Measurements from ENCODE around the gene WBP11. TPM values are rescaled to one million over a fixed set of nuclear protein-coding genes. Genes with fewer than 3 reads are reported as not detected.
A peak's percentile ranks its signal among the peaks of the same experiment; 100 is the strongest.

WBP11 gene
- total and polyA plus RNA-seq, 2 of the 13 experiments (the other 11 are each of a cell fraction or from before 2014, with no cell fraction given), result 7.6 to 31.0 TPM

DNA sequence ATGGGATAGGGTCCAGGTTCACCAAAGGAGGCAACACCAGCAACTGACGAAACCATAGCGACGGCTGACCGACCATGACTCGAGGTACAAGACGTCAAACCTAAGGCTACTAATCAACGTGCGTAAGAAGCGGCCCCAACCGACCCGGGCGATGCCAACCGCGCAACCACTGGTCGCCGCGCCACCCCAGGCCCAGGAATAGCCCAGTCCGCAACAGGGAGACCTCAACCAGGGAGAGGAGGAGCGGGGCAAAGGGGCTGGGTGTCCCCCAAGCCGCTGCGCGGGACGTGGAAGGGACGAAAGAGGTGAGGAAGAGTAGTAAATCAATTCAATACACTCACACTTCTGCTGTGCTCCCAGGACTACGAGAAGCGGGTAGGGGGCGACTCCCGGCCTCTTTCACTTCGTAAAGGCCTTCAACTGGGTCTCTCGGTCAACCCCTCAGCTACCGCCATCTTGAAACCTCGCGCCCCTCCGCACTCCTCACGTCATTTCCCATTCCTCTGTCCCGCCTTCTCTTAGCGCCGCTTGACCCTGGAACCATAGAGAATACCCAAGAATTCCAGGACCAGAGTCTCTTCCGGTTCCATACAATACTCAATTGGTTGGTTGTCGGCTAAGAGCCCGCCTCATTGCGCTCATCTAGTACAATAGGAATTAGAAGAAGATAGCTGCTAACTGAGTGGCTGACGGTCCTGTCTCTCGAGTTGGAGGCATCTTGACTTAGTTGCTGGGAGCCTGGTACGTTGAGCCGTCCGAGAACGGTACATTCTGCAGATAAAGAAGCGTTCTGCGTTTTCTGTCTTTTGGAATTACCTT, at the start of gene WBP11, which contains the start of gene C12orf60 (continued):
- TF ChIP-seq JUNB (CRISPR knock-in tag; IDR thresholded peaks at IDR 0.05; ENCODE audit: borderline replicate concordance) (no peak), ZNF720 (CRISPR knock-in tag; IDR thresholded peaks at IDR 0.05) (no peak), ZNF331 (CRISPR knock-in tag; IDR thresholded peaks at IDR 0.05) (no peak), ZSCAN29 (CRISPR knock-in tag; conservative IDR thresholded peaks at IDR 0.05) (no peak), FLYWCH1 (CRISPR knock-in tag; IDR thresholded peaks at IDR 0.05) (no peak), ZNF280B (CRISPR knock-in tag; IDR thresholded peaks at IDR 0.05; ENCODE audit: borderline replicate concordance) (no peak), SAFB2 (CRISPR knock-in tag; IDR thresholded peaks at IDR 0.05; ENCODE audit: borderline replicate concordance, low read depth) (no peak), ZNF143 (CRISPR knock-in tag; IDR thresholded peaks at IDR 0.05) (0 out of 2 replicates have a peak, but pooled peaks have one; percentile 38), PBX3 (CRISPR knock-in tag; IDR thresholded peaks at IDR 0.05; ENCODE audit: borderline replicate concordance) (no peak; the same call in 1 of the 2 replicates), ZNF17 (CRISPR knock-in tag; IDR thresholded peaks at IDR 0.05) (no peak), ZNF251 (CRISPR knock-in tag; IDR thresholded peaks at IDR 0.05) (no peak), ZNF407 (CRISPR knock-in tag; IDR thresholded peaks at IDR 0.05; ENCODE audit: not compliant biosample characterization) (no peak), ZNF589 (CRISPR knock-in tag; conservative IDR thresholded peaks at IDR 0.05) (no peak; the same call in 1 of the 2 replicates), SCMH1 (CRISPR knock-in tag; IDR thresholded peaks at IDR 0.05; ENCODE audit: borderline replicate concordance) (no peak)
- TF ChIP-seq, protein P1, sequence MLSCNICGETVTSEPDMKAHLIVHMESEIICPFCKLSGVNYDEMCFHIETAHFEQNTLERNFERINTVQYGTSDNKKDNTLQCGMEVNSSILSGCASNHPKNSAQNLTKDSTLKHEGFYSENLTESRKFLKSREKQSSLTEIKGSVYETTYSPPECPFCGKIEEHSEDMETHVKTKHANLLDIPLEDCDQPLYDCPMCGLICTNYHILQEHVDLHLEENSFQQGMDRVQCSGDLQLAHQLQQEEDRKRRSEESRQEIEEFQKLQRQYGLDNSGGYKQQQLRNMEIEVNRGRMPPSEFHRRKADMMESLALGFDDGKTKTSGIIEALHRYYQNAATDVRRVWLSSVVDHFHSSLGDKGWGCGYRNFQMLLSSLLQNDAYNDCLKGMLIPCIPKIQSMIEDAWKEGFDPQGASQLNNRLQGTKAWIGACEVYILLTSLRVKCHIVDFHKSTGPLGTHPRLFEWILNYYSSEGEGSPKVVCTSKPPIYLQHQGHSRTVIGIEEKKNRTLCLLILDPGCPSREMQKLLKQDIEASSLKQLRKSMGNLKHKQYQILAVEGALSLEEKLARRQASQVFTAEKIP (CRISPR knock-in tag; IDR thresholded peaks at IDR 0.05; ENCODE audit: borderline replicate concordance), result no peak
